ENCODE data around the gene HDHD5. TPM values are rescaled to one million over a fixed set of nuclear protein-coding genes. Genes with fewer than 3 reads are reported as not detected.

HDHD5 gene
- total and polyA plus RNA-seq, 4 donors, result 13.2 to 46.1 (median 35.9) TPM

DNA sequence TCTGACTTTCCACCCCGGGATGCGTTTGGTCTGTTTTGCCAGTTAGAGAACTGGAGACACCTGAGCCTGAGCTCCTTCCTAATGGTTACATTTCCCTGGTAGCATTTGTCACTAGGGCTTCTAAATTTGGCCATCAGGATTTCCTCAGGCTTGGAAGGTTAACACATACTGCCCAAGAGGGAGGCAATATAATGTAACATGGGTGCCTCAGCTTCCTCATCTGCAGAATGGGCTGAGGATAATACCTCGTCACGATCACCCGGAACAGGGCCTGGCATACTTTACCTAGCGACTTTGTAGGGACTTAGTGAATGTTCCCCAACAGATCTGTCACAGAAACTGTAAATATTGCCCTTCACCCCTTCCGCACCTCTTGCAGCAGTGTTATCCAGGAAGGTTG lies 63.0 kb downstream of the HDHD5 start:
- peaks cover 0 to 9% (median 2%) of the 10 kb centered on the region in 4 donors for H3K4me1 ChIP-seq (ENCODE audit: control insufficient read depth in 4 of 4, insufficient read depth in 4 of 4, low read length in 3 of 4)
- H3K27ac ChIP-seq (ENCODE audit: low read depth in 1 of 2, low read length in 2 of 2), result no peak overlapping the region
- H3K9ac ChIP-seq (ENCODE audit: low read depth in 1 of 2, low read length in 2 of 2), result no peak overlapping the region
- DNase-seq (ENCODE audit: low spot score), result no peak
- no peak overlapping the region for H3K4me3 ChIP-seq (ENCODE audit: low read depth in 1 of 3, low read length in 3 of 3)
- H3K27me3 ChIP-seq (ENCODE audit: control insufficient read depth in 4 of 4, insufficient read depth in 4 of 4, low read length in 3 of 4), result no peaks in the 10 kb centered on the region
- no peak for TF ChIP-seq HNF4G (IDR thresholded peaks at IDR 0.05)
- no peak for TF ChIP-seq TAF1 (conservative IDR thresholded peaks at IDR 0.05)
- no peak for TF ChIP-seq EGR1 (IDR thresholded peaks at IDR 0.05; ENCODE audit: low read depth in 2 of 2)
- no peak for TF ChIP-seq FOXA2 (IDR thresholded peaks at IDR 0.05)
- no peak for TF ChIP-seq JUND (IDR thresholded peaks at IDR 0.05)
- TF ChIP-seq RXRA (IDR thresholded peaks at IDR 0.05), result no peak
- no peak for TF ChIP-seq SP1 (IDR thresholded peaks at IDR 0.05)
- TF ChIP-seq FOXA1 (IDR thresholded peaks at IDR 0.05), result no peak
- TF ChIP-seq, protein P1, sequence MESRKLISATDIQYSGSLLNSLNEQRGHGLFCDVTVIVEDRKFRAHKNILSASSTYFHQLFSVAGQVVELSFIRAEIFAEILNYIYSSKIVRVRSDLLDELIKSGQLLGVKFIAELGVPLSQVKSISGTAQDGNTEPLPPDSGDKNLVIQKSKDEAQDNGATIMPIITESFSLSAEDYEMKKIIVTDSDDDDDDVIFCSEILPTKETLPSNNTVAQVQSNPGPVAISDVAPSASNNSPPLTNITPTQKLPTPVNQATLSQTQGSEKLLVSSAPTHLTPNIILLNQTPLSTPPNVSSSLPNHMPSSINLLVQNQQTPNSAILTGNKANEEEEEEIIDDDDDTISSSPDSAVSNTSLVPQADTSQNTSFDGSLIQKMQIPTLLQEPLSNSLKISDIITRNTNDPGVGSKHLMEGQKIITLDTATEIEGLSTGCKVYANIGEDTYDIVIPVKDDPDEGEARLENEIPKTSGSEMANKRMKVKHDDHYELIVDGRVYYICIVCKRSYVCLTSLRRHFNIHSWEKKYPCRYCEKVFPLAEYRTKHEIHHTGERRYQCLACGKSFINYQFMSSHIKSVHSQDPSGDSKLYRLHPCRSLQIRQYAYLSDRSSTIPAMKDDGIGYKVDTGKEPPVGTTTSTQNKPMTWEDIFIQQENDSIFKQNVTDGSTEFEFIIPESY (IDR thresholded peaks at IDR 0.05), result no peak
- TF ChIP-seq NR2F2 (IDR thresholded peaks at IDR 0.05), result no peak
- no peak for TF ChIP-seq RAD21 (IDR thresholded peaks at IDR 0.05)
- TF ChIP-seq HNF4A (conservative IDR thresholded peaks at IDR 0.05), result no peak
- no peak for TF ChIP-seq YY1 (IDR thresholded peaks at IDR 0.05)
- TF ChIP-seq, protein P2, sequence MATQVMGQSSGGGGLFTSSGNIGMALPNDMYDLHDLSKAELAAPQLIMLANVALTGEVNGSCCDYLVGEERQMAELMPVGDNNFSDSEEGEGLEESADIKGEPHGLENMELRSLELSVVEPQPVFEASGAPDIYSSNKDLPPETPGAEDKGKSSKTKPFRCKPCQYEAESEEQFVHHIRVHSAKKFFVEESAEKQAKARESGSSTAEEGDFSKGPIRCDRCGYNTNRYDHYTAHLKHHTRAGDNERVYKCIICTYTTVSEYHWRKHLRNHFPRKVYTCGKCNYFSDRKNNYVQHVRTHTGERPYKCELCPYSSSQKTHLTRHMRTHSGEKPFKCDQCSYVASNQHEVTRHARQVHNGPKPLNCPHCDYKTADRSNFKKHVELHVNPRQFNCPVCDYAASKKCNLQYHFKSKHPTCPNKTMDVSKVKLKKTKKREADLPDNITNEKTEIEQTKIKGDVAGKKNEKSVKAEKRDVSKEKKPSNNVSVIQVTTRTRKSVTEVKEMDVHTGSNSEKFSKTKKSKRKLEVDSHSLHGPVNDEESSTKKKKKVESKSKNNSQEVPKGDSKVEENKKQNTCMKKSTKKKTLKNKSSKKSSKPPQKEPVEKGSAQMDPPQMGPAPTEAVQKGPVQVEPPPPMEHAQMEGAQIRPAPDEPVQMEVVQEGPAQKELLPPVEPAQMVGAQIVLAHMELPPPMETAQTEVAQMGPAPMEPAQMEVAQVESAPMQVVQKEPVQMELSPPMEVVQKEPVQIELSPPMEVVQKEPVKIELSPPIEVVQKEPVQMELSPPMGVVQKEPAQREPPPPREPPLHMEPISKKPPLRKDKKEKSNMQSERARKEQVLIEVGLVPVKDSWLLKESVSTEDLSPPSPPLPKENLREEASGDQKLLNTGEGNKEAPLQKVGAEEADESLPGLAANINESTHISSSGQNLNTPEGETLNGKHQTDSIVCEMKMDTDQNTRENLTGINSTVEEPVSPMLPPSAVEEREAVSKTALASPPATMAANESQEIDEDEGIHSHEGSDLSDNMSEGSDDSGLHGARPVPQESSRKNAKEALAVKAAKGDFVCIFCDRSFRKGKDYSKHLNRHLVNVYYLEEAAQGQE (IDR thresholded peaks at IDR 0.05), result no peak
- TF ChIP-seq, protein P3, sequence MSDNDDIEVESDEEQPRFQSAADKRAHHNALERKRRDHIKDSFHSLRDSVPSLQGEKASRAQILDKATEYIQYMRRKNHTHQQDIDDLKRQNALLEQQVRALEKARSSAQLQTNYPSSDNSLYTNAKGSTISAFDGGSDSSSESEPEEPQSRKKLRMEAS (IDR thresholded peaks at IDR 0.05), result no peak
- TF ChIP-seq, protein P4, sequence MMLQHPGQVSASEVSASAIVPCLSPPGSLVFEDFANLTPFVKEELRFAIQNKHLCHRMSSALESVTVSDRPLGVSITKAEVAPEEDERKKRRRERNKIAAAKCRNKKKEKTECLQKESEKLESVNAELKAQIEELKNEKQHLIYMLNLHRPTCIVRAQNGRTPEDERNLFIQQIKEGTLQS (IDR thresholded peaks at IDR 0.05), result no peak
- TF ChIP-seq GABPA (IDR thresholded peaks at IDR 0.05 in 1 of 2, conservative IDR thresholded peaks at IDR 0.05 in 1 of 2), result no peak
- TF ChIP-seq, protein P5, sequence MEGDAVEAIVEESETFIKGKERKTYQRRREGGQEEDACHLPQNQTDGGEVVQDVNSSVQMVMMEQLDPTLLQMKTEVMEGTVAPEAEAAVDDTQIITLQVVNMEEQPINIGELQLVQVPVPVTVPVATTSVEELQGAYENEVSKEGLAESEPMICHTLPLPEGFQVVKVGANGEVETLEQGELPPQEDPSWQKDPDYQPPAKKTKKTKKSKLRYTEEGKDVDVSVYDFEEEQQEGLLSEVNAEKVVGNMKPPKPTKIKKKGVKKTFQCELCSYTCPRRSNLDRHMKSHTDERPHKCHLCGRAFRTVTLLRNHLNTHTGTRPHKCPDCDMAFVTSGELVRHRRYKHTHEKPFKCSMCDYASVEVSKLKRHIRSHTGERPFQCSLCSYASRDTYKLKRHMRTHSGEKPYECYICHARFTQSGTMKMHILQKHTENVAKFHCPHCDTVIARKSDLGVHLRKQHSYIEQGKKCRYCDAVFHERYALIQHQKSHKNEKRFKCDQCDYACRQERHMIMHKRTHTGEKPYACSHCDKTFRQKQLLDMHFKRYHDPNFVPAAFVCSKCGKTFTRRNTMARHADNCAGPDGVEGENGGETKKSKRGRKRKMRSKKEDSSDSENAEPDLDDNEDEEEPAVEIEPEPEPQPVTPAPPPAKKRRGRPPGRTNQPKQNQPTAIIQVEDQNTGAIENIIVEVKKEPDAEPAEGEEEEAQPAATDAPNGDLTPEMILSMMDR (IDR thresholded peaks at IDR 0.05; ENCODE audit: low read depth, low read length, missing input control), result no peak
- WGBS, result 94% methylated on average over 7 of the region's 7 CpGs
- H3K36me3 ChIP-seq (ENCODE audit: control insufficient read depth in 4 of 4, insufficient read depth in 3 of 4, low read depth in 1 of 4, low read length in 3 of 4), result peaks cover 12 to 33% (median 22%) of the 10 kb centered on the region in 4 donors
- H3K9me3 ChIP-seq (ENCODE audit: control insufficient read depth in 4 of 4, low read length in 3 of 4), result no peaks in the 10 kb centered on the region

Measured in liver (tissue), 9 donors.